NB4 (cell line): ENCODE measurements around the gene IFT122.
"Not testable (repeated sequence)": the region's sequence is repeated elsewhere in the genome, so short reads cannot be mapped to it uniquely, and the experiment has no call there.

ENCODE experiments used
- POLR2A ChIP-seq: IDR thresholded peaks from 2 replicates; pipeline ENCODE4 v1.6.1; 2011; ENCODE audit warnings: mild to moderate bottlenecking; ENCODE audit not compliant: insufficient read length; ENCODE audit errors: extremely low read depth
- TF ChIP-seq, protein P1 (sequence below): IDR thresholded peaks from one replicate; pipeline ENCODE4 v1.5.1; 2012; ENCODE audit warnings: low read depth, low read length
- TF ChIP-seq, protein P2 (sequence below): IDR thresholded peaks from 2 replicates; pipeline ENCODE4 v1.6.1; 2011; ENCODE audit warnings: low read depth, low read length

DNA sequence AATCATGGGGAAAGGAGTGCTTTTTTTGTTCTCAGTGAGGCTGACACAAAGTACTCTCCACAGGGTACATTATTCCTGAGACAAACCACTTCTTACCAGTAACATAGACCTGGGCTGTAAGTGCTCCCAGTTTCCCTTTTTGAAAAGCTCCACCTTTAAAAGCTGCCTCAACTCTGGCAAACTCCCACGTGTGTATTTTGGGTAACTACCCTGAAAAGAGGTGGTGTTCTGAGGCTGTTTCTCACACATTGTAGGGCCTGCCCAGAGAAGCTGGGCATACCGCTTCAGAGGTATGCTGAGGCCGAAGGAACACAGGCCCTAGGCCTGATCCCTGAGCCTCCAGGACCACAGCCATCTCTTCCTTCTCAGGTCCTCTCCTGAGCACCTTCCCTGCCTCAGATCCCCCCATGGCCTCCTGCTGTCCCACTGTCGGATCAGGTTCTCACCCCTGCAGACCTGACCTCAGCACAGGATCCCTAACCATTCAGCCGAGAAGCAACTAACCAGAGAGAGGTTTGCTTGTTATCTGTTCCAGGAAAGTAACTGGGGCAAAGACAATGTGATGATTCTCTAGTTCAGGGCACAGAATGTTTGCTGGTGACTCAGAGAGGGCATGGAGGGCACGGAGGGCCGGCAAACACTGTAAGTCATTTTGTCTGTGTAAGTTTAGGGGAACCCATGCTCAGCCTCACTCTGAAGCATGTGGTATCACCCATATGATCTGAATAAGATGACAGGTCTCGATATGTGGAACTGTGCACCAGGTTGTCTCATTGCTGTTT is 47.7 kb upstream of the IFT122 start:
- TF ChIP-seq, protein P1, sequence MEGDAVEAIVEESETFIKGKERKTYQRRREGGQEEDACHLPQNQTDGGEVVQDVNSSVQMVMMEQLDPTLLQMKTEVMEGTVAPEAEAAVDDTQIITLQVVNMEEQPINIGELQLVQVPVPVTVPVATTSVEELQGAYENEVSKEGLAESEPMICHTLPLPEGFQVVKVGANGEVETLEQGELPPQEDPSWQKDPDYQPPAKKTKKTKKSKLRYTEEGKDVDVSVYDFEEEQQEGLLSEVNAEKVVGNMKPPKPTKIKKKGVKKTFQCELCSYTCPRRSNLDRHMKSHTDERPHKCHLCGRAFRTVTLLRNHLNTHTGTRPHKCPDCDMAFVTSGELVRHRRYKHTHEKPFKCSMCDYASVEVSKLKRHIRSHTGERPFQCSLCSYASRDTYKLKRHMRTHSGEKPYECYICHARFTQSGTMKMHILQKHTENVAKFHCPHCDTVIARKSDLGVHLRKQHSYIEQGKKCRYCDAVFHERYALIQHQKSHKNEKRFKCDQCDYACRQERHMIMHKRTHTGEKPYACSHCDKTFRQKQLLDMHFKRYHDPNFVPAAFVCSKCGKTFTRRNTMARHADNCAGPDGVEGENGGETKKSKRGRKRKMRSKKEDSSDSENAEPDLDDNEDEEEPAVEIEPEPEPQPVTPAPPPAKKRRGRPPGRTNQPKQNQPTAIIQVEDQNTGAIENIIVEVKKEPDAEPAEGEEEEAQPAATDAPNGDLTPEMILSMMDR, result not testable (repeated sequence)
- TF ChIP-seq POLR2A, result not testable (repeated sequence)
- TF ChIP-seq, protein P2, sequence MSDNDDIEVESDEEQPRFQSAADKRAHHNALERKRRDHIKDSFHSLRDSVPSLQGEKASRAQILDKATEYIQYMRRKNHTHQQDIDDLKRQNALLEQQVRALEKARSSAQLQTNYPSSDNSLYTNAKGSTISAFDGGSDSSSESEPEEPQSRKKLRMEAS, result not testable (repeated sequence)
